Keratinocyte (primary cell): ENCODE measurements around the gene MYCBP2.

Experiments
- CTCF ChIP-seq, 3 experiments: IDR thresholded peaks in 1 of 3; conservative IDR thresholded peaks in 1 of 3; optimal IDR thresholded peaks in 1 of 3; 2 replicates in 2 of 3; 3 replicates in 1 of 3; pipeline versions ENCODE3 to v1.5.1; 2011; ENCODE audit warnings: low read length in 3 of 3, mild to moderate bottlenecking in 3 of 3, moderate library complexity in 2 of 3, control low read depth in 1 of 3, inconsistent platforms in 1 of 3; ENCODE audit not compliant: insufficient read depth in 2 of 3; ENCODE audit errors: extremely low read depth in 1 of 3
- EZH2 ChIP-seq: IDR thresholded peaks from one replicate; pipeline ENCODE4 v1.6.1; 2012; ENCODE audit warnings: inconsistent platforms, mild to moderate bottlenecking, low read length, moderate library complexity

GRCh38 chr13:77233159-77233558, 93.7 kb downstream of the MYCBP2 start:
- TF ChIP-seq CTCF (optimal IDR thresholded peaks at IDR 0.05 in 1 of 3, IDR thresholded peaks at IDR 0.05 in 1 of 3, conservative IDR thresholded peaks at IDR 0.05 in 1 of 3; ENCODE audit: extremely low read depth in 1 of 3, insufficient read depth in 2 of 3, low read length in 3 of 3), result no peak
- no peak for TF ChIP-seq EZH2
